GM21423 (cell line): Measurements from ENCODE around the gene ELP4.

Experiments
- ATAC-seq: cut with Tn5 transposase; IDR thresholded peaks from one replicate; pipeline ENCODE4 v1.9.1; 2021; ENCODE audit warnings: mild to moderate bottlenecking, moderate library complexity; ENCODE audit not compliant: unreplicated experiment

Gene ELP4

DNA sequence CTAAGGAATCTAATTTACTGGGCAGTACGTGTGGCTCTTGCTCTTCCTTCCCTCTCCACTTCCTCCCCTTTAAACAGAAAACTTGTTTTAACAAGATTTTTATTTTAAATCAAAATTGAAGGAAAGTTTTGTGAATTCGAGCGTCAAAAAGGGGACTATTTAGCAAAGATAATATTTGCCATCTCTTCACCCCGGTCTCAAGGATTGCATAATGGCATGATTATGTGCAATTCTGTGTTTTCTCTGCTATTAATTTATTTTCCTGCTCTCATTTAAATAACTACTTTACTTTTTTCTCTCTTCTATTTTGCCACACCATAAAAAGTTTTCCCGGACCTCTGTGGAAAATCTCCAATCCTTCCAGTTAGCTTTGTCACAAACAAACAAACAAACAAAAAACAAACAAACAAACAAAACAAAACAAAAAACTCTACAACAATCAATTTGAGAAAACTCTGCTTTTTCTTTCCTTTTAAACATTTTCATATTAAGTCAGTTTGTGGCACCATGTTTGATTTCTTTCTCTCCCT lies 311.7 kb downstream of the ELP4 start:
- no peak for ATAC-seq

DNA sequence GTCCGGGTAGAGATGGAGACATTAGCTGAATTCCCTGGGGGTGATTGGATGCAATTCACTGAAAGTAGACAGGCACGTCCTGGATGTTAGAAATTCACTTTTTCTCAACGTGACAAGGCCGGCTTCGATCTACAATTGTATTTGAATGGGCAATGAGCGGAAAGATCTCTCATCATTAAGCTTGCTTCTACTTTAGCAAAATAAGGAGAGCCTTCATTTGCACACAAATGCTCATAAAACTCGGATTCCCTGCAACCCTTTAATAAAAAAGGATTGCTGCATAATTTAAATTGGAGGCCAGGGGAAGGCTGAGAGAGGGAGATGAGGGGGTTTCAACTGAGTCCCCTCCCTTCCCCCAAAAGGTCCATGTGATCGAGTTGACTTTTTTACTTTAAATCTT lies 312.2 kb downstream of the ELP4 start:
- no peak for ATAC-seq

DNA sequence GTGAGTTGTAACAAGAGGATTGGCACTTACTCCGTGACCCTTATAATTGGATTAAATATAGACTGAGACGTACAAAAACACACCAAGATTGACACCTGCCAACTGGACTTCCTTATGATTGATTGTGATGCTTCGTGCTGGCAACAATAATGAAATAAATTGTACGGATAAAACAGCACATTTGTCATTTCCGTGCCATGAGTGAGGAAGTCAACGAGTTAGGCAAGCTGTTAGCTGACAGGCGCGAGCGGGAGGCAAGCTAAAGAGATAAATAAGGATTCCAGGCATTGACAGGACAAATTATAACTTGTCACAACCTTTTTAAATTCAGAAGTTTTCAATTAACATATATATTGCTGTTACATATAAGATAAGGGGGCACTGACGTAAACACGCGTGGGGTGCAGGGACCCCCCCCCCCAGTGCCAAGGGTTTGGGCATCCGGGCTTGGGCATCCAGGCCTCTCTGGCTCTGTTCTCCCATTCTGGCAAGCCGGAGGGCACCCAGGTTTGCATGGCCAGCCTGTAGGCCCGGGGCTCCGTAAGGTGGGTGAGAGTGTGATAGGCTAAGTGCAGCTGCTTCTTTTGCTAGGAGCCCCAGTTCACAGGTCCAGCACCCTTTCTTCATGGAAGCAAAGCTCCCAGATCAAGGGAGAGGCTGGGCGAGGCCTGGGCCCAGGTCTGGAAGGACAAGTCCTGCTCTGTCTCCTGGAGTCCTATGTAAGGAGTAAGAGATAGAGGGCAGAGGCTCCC lies 312.8 kb downstream of the ELP4 start:
- ATAC-seq: no peak

DNA sequence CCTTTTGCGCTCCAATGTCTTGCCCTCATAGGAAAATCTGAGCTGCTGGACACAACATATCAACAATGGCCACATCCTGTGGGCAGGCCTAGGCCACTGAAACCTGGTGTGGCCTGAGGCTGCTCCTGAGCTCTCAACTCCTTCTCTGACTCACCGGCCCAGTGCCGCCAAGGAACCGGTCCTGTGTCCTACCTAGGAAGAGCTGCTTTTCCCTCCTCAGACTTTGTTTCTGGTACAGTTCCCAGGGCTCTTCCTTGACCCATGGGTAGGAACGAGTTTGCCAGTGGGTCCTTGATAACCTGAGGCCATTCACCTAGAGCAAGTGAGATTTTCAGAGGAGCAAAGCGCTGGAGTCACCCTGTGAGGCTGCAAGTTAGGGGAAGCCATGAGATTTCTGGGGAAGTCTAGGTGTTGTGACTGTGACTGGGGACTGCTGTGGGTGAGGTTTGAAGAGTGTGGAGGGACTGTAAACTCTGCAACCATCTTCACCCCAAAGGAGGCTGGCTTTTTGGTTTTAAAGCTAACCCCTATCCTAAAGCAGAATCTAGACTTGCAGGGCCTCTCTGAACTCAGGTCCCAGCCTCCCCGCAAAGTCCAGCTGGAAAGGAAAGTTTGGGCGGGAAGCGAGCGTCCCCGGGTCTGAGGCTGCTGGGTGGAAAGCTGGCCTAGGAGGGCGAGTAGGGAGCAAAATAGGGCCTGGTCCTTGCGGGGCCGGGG lies 313.5 kb downstream of the ELP4 start:
- ATAC-seq: no peak

DNA sequence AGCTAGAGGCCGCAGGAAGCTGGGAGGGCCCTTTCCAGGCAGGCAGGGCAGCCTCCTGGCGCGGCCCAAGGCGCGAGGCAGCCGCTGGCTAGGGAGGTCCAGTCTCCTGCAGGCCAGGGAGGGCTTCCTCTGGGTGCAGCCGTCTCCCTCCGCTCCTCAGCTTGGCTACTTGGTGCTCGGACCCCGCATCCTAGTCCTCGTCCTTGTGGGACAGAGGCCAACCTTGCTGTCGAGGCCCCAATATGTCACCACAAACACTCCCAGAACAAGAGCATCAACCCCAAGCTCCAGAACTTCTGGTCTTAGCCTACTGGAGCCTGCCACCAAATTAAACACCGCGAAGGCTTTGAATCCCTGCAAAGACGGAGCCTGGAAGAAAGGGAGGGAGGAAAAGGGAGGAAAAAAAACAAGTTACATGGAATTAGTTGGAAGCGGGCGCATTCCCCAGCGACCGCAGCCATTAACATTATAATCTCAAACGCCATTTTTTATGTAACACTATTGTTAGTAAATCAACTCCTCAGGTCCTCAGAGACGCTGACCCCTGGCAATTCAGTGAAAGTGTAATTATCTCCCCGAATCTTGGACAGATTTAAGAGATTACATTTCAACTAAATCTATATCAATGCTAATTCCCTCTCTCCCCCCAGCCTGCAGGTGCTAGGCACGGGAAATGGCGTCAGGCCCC lies 314.2 kb downstream of the ELP4 start:
- no peak for ATAC-seq

DNA sequence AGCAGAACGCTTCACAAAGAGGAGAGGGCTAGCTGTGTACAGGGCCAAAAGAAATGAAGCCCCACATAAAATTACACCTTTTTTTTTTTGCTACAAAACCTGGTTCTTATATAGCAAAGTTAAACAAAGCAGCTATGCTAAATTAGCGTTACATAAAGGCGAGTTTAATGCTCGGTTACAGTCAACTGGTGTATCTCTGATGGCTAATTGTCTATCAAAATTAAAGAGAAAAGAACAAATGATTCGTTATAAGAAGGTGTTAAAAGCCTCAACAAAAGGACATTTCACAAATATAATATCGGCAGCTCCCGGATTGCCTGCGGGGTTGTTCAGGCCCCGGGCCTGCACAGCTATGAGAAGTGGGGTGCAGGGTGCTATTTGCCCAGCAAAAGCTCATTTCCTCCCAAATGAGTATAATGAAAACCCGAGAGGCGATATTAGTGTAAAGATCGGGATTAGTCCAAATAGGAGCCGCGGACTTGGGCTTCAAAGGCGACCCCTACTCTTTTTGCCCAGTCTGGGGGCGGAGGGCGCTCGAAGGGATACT lies 314.8 kb downstream of the ELP4 start:
- no peak for ATAC-seq

DNA sequence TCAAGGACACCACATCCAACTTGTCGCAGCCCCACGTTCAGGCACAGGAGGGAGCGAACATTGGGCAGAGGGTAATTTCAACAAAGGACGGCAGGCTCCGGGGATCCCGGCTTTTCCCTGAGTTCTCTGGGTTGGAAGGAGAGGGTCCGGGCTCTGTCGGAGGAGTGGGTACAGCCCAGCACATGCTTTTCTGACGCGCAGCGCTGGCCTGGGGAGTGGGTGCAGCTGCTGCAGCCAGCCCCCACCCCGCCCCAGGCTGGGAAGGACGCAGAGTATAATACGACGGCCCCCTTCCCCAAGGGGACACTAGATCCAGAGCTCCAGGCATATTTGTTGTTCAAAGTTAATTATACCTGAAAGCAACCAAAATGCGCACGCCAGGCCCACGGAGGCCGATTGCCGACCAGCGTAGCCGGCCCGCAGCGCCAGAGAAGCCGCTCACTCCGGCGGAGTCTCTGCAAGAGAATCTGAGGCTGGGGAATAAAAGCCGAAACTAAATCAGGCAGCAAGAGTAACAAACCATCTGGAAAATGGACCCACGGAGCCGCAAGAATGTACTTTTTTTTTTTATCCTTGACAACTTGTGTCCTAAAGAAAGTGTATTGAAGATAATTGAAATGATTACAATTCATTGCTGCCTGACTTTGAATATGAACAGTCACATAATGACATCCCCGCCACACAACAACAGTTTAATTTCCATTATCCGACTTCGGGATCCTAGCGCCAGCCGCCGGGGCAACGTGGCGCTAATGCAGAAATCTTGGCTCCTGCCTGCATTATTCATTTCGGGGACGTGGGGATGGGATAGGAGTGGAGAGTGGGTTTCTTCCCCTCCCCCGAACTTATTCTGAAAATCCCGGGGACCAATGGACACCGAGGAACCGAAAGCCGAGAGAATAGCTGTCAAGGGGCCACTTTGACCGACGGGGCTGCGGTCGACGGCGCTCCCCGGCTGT lies 315.6 kb downstream of the ELP4 start:
- no peak for ATAC-seq

DNA sequence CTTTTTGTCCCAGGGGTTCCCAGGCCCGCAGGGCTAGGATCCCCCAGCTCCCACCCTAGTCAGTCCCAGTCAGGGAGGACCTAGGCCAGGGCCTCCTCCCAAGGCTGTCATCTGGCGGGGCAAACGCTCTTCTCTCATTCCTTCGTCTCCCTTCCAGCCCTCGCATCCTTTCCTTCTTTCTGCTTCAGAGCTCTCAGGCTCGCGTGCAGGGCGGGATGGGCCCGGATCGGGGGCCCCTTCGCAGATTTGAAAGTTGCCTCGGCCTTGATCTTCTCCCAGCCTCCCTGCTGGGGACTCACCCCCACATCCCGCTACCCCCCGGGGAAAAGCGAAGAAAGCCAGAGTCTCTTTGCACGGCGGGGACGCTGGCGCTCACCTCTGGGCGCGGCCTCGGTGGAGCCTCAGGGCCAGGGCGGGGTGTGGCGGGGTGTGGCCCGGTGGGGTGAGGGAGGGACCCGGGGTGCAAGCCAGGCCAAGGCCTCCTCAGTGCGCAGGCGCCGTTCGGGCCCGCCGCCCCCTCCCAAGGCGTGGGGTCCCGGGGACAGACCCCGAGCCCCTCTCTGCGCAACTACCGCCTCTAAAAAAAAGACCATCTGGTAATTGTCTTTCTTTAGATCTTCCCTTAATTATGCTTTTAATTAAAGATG lies 316.4 kb downstream of the ELP4 start:
- ATAC-seq: no peak

DNA sequence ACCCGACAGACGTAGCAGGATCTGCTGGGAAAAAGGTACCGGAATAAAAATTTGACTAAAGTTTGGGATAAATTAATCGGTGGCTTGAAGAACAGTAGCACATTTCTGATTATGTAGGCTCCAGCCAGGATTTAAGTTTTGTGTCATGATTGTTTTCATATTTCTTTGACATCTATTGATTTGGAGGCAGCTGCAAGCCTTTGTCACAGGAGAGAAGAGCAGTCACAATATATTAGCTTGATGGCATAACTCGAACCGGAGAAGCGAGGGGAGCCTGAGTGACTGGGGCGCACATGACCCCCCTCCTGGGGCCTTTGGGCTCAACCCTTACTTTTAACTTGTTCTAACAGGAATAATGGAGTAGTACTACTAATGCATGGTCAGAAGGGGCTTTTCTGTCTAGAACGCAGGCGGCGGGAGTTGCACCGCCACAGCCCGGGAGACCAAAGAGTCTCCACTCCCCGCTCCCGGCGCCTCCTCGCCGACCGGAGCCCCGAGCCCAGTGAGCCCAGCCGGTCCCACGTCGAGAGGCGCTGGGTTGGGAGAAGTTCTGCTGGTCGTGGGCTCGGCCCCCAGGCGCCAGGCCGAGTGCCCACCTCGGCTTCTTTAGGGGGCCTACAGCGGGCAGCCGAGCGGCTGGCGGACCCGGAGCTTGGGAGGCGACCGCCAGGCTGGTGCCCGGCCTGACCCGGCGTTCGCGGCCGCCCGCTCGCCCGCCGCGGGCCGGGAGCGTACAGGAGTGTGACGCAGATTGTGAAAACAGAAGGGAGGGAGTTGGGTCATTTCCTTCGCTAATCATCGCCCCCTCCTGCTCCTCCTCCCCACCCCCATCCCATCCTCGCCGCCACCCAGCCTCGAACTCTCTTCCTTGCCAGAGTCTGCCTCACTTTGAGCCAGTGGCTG lies 317.2 kb downstream of the ELP4 start:
- no peak for ATAC-seq

DNA sequence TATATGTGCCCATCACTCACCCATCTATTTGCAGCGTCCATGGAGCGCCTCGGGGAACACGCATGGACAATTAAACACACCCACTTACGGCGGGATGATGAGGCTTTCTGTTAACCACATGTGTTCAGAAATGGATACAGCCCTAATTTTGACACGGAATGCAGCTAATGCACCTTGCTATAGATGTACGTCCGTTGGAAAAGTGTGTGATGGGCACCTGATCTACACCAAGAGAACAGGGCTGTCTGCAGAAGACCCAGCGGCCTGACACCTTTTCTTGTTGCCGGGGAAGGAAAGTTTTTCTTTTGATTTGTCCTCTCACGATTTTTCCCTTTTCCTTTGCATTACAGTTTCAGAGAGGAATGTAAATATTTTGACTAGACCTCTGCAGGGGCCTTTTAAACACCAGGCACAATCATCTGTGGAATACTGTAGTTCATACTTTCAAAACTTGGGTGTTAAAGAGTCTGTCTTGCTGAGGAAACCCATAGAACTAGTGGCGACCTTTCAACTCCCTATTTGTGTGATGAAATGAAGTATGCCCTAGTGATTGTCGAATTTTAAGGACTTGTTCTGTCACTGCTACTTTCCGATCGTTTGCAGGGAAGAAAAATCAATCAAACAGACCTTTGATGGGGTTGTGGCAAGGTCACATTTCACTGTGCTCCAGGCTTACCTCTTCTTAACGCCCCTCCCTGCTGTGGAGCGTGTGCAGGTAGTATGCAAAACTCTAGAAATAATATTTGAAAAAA lies 318.1 kb downstream of the ELP4 start:
- ATAC-seq: no peak

DNA sequence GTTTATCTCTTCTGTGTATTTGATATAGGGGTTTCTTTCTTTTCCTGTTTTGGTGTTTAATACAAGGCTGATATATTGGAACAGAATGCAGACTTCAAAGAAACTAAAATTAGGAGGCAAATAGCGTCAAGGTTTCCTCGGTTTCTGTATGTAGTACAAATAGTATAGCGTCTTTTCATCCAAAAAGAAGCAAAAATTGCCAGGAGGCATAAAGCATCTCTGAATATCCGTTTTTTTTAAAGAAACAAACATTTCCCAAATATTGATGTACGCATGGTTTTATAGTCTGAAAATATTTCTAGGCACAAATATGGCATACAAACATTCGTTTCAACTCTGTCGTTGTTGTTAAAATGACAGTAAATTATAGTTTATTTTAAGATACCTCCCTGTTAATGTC lies 318.6 kb downstream of the ELP4 start:
- ATAC-seq: no peak

DNA sequence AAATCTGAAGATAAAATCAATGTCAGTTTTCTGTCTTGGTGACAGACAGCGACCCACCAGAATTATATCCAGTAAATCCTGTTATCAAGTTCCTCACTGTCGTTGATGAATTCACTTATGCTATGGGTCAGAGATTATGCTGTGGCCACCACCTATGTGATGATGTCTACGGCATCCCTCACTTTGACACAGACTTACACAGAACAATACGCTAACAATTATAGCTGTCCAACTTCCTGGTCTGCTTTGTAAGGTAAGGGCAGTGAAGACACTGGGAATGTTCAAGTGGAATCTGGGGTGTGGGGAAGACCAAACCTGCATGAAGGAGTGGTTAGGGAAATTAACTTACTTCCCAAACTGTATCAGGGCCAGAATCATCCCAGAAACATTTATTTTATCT lies 320.8 kb downstream of the ELP4 start:
- ATAC-seq: no peak

DNA sequence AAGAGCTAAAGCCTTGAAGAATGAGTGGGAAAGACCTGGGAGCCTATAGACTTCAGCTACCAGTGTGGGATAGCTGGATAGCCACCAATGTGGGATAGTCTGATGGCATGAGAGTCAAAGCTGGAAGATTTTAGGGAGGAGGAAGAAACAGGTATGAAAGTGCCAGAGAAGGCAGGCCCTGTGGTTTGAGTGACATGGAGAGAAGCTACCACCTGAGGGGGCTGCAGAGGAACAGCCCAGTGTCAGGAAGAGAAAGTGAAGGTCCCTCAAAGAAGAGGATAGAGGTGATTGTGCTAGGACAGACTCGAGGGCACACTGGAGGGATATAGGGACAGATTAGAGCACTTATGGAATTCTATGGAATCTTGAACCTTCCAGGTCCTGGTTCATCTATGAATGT lies 324.7 kb downstream of the ELP4 start:
- no peak for ATAC-seq
